ENCODE data around the gene CNN2.

Gene CNN2

DNA sequence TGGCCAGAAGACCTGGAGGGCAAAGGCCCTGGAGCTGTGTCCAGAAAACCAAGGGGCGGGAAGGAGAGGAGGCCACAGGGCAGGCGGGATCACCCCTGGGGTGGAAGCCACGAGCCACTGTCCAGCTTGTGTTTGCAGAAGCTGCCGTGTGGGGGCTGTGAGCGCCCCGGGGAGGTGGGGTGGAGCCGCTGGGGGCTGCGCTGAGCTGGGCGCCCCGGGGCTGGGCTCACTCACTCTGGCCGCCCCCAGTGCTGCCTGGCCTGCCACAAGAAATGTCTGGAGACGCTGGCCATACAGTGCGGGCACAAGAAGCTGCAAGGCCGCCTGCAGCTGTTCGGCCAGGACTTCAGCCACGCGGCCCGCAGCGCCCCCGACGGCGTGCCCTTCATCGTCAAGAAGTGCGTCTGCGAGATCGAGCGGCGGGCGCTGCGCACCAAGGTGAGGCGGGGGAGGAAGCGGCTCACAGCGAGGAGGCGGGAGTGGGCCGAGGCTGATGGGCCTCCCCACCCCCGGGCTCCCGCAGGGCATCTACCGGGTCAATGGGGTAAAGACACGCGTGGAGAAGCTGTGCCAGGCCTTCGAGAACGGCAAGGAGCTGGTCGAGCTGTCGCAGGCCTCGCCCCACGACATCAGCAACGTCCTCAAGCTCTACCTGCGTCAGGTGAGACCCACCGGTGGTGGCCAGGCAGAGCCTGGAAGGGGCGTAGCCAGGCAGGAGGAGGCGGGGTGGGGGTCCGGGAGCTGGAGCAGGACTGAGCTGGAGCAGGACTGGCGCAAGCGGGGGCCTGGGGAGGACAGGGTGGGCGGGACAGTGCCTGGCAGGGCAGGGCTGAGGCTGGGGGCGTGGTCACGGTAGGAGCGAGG, 55.1 kb downstream of the CNN2 start:
- DNase-seq (ENCODE audit: low read depth): no peak

DNA sequence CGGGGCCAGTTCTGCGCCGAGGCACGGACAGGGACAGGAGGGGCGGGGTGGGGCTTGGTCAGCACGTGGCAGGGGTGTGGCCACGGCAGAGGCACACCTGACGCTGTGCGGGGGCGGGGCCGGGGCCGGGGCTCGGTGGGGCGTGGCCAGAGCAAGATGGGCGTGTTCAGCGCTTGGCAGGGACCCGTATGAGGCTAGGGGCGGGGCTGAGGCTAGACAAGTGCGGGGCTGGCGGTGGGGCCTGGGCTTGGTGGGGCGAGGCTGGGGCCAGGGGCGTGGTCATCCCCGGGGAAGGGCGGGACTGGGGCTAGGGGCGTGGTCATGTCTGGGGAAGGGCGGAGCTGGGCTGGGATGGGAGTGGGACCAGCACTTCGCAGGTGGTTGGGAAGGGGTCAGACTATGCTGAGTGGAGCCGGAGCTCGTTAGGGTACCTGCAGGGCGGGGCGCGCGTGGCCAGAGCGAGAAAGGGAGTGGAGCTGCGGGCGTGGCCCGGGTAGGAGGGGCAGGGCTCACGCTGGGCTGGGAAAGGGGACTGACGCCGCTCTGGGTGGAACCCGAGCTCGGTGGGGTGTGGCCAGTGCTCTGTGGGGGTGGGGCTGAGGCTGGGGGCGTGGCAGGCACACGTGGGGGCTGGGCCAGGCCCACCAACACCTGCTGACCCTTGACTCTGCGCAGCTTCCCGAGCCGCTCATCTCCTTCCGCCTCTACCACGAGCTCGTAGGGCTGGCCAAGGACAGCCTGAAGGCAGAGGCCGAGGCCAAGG, 55.9 kb downstream of the CNN2 start:
- peak; percentile 47 for DNase-seq (ENCODE audit: low read depth)

DNA sequence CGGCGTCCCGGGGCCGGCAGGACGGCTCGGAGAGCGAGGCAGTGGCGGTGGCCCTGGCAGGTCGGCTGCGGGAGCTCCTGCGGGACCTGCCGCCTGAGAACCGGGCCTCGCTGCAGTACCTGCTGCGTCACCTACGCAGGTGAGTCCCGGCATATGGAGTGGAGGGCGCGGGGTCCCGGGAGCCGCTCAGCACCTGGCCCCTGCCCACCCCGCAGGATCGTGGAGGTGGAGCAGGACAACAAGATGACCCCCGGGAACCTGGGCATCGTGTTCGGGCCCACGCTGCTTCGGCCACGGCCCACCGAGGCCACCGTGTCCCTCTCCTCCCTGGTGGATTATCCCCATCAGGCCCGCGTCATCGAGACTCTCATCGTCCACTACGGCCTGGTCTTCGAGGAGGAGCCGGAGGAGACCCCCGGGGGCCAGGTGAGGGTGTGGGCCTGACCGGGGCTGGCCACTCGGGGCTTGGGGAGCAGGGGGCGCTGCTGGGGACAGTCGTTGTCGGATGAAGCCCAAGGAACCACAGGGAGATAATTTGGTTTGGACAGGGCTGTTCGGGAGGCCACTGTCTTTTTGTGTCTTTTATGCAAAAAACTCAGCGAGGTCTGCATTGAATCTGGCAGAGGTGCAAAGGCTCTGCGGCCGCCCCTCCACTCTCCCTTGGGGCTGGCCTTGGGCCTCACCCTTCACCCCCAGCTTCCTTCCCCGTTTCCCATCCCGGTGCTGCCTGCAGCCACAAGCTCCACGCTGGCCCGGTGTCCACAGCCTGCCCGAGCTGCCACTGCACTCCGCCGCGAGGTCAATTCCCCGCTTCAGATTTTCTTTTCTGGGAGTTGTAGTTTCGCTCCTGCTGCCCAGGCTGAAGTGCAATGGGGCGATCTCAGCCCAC, 56.8 kb downstream of the CNN2 start:
- no peak for DNase-seq (ENCODE audit: low read depth)

DNA sequence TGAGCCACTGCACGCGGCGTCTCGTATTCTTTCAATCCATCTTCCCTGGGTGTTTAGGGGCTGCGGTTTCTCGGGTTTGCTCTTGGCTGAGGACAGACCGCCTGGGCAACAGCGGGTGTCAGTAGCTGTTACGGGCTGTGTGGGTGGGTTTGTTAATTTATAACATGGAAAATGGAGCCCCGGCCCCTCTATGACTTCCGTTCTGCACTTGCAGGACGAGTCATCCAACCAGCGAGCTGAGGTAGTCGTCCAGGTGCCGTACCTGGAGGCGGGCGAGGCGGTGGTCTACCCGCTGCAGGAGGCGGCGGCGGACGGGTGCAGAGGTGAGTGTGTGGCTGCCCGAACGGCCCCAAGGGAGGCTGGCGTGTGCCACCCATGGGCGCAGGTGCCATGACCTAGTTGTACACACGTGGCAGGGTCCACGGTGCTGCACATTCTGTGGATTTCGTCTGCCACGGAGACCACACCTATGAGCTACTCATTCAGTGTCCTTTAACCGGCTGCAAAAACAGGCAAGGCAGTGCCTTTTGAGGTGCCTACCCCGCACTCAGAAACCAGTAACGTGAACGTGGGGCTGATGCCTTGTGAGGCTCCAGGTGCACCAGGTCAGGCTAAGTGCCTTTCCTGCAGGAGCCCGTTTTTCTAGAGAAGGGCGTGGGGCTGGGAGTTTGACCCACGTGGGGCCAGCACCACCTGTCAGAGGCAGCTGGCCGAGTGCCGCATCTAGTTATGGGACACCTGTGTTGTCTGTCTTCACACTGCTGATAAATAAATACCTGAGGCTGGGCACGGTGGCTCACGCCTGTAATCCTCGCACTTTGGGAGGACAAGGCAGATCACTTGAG, 57.8 kb downstream of the CNN2 start:
- DNase-seq (ENCODE audit: low read depth): no peak

DNA sequence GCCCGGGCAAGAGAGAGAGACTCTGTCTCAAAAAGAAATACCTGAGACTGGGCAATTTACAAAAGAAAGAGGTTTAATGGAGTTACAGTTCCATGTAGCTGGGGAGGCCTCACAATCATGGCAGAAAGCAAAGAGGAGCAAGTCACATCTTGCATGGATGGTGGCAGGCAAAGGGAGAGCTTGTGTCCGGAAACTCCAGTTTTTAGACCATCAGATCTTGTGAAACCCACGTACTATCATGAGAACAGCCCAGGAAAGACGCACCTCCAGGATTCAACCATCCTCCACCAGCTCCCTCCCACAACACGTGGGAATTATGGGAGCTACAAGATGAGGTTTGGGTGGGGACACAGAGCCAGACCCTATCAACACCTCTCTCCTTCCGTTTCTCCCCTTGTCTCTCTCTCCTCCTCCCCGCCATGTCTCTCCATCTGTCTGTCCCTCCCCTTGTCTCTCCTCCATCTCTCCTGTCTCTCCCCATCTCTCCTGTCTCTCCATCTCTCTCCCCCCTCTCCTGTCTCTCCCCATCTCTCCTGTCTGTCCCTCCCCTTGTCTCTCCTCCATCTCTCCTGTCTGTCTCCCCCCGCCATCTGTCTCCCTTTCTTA, 58.7 kb downstream of the CNN2 start:
- no peak for DNase-seq (ENCODE audit: low read depth)

DNA sequence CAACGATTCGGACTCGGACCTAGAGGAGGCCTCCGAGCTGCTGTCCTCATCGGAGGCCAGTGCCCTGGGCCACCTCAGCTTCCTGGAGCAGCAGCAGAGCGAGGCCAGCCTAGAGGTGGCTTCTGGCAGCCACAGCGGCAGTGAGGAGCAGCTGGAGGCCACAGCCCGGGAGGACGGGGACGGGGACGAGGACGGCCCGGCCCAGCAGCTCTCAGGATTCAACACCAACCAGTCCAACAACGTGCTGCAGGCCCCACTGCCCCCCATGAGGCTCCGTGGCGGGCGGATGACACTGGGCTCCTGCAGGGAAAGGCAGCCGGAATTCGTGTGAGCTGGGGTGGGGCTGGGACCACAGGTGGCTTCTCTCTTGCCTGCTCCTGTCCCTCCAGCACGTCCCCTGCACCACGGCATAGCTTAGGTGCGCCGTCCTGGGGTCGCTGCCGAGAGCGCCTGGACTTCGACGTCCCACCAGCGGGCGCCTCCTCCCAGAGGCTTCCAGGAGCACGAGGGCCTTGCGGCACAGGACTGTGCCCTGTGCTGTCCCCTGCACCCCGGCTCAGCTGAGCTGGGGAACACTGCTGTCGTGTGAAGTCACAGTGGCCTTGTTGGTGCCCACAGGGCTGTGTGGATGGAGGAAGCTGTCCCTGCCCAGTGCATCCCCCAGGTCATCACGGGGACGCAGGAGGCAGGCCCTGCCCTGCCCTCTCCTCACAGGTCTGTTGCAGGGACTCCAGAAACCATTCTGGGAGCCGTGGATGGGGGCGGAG, 59.5 kb downstream of the CNN2 start:
- no peak for DNase-seq (ENCODE audit: low read depth)

DNA sequence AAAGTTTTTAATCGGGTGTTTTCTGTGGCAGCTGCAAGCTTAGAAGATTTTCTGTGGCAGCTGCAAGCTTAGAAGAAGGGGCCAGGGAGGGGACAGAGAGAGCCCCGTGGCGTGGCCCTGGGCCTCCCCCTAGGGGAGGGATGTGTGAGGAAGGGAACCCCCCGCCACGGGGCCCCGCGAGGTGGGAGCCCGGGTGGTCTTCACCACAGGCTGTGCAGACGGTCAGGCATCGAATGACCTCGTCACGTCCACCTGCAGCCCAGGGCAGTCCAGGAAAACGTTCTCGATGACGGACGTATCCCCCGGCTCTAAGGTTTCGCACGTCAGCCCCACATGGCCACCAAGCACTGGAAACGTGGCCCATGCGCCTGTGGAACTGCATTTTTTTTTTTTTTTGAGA, 60.2 kb downstream of the CNN2 start:
- DNase-seq (ENCODE audit: low read depth): no peak

DNA sequence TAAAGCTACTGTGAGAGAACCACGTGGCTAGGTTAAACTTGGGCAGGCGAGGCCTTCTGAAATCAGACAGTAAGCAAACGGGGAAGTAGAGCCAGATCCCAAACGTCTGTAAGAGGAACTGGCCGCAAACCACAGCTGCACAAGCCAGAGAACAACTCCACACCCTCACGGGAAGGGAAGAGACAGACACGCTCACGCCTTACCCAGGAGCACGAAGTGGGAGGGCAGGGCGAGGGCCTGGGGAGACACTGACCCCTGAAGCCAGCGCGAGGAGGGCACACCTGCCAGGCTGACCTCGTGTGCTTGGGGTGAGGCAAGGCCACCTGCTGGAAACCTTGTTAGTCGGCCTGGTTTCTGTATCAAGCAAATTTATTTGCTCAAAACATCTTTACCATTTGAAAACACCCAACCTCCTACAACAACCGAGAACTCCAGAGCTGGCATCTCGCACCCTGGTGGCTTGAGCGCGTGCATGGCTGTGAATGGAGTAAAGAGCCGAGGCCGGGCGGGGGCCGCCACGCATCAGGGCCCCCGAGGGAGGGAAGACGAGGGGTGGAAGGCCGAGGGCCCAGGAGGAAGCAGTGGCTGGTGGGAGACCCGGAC, 61.5 kb downstream of the CNN2 start:
- no peak for DNase-seq (ENCODE audit: low read depth)

DNA sequence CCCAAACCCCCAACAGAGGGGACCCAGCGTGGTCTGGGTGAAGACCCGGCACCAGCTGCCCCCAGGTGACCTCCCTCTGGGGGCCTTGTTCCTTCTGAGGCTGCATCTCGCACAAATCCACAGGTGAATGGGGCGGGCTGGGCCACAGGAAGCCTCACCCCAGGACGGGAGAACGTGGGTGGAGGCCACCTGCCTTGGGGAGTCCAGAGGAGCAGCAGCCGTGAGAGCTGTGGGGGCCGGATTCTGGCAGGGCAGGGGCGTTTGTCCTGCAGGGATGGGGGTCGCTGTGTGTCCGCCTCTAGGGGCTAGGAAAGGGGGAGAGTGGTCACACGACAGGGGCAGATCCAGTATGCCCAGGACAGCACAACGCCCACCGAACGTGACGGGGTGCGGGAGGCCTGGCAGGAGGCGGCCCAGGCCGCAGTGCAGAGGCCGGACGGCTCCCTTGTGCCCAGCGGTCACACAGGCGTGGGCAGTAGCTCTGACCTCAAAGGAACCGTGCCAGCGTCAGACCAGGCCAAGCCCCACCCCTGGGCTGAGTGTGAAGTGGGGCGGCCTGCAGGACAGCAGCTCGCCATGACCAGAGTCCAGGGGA, 62.1 kb downstream of the CNN2 start:
- DNase-seq (ENCODE audit: low read depth): no peak
